Sigmoid colon (tissue), 4 donors: ENCODE measurements around the gene DNAL1.

ENCODE experiments used
- CTCF ChIP-seq, 4 experiments: fragments of 450-650 bp in 3 of 4; fragments of 200-600 bp in 1 of 4; IDR thresholded peaks; one replicate each; pipeline ENCODE4 v1.5.1; 2016 to 2019; ENCODE audit warnings: antibody characterized with exemption in 4 of 4, mild to moderate bottlenecking in 3 of 4, moderate library complexity in 2 of 4
- EP300 ChIP-seq, 4 donors: sonication (generic); formaldehyde crosslinking; IDR thresholded peaks; one replicate each; pipeline ENCODE4 v1.6.1; 2017; ENCODE audit warnings: antibody characterized with exemption in 4 of 4
- POLR2A ChIP-seq, 2 donors: fragments of 450-650 bp; IDR thresholded peaks; one replicate each; pipeline ENCODE4 v1.6.1; 2016; ENCODE audit warnings: antibody characterized with exemption in 2 of 2, mild to moderate bottlenecking in 2 of 2, moderate library complexity in 2 of 2
- POLR2AphosphoS5 ChIP-seq, 4 donors: sonication (generic); formaldehyde crosslinking; IDR thresholded peaks; one replicate each; pipeline ENCODE4 v1.6.1; 2017; ENCODE audit warnings: antibody characterized with exemption in 4 of 4

- TF ChIP-seq CTCF (IDR thresholded peaks at IDR 0.05) (no peak), POLR2A (IDR thresholded peaks at IDR 0.05) (no peak), EP300 (IDR thresholded peaks at IDR 0.05) (no peak), POLR2AphosphoS5 (IDR thresholded peaks at IDR 0.05) (no peak)
Observed at GRCh38 chr14:73713206-73713802, 68.5 kb downstream of the DNAL1 start.
